ACC112 (cell line): ENCODE measurements around the gene SECTM1.

Source experiments
- H2AFZ ChIP-seq: fragments of 200-600 bp; sonication (generic); one replicate; pipeline ENCODE4 v1.6.0; 2017; ENCODE audit warnings: antibody characterized with exemption, low read length; ENCODE audit not compliant: unreplicated experiment
- H3K27ac ChIP-seq: fragments of 200-600 bp; sonication (generic); 2 replicates; pipeline ENCODE4 v1.5.1; 2014; ENCODE audit warnings: low read depth, mild to moderate bottlenecking, antibody characterized with exemption, low read length, moderate library complexity
- H3K27me3 ChIP-seq: fragments of 200-600 bp; sonication (generic); 2 replicates; pipeline ENCODE4 v1.6.1; 2014; ENCODE audit warnings: mild to moderate bottlenecking, antibody characterized with exemption, low read length, moderate library complexity, mixed read lengths; ENCODE audit not compliant: insufficient read depth
- H3K36me3 ChIP-seq: fragments of 200-600 bp; sonication (generic); 2 replicates; pipeline ENCODE4 v1.6.1; 2016; ENCODE audit warnings: mild to moderate bottlenecking, antibody characterized with exemption, low read length, moderate library complexity, mixed read lengths; ENCODE audit not compliant: insufficient read depth
- H3K4me1 ChIP-seq: fragments of 200-600 bp; sonication (generic); one replicate; pipeline ENCODE4 v1.6.1; 2016; ENCODE audit warnings: low read length, mixed read lengths; ENCODE audit not compliant: insufficient read depth, unreplicated experiment, control insufficient read depth
- H3K4me3 ChIP-seq: fragments of 200-600 bp; sonication (generic); 2 replicates; pipeline ENCODE4 v1.5.1; 2014; ENCODE audit warnings: mild to moderate bottlenecking, low read depth, low read length
- H3K79me2 ChIP-seq: fragments of 200-600 bp; sonication (generic); one replicate; pipeline ENCODE4 v1.6.0; 2016; ENCODE audit warnings: low read length; ENCODE audit not compliant: control insufficient read depth, unreplicated experiment, insufficient read depth

Gene SECTM1

GRCh38 chr17:82292251-82293154, 41.1 kb downstream of the SECTM1 start:
- H3K36me3 ChIP-seq: no peaks in the 10 kb centered on the region
- peak overlapping the region; percentile 98 for H3K27ac ChIP-seq
- no peaks in the 10 kb centered on the region for H3K27me3 ChIP-seq
- peaks cover 5% of the 10 kb centered on the region for H3K79me2 ChIP-seq
- no peak overlapping the region for H2AFZ ChIP-seq
- peak overlapping the region; percentile 87 for H3K4me3 ChIP-seq
- H3K4me1 ChIP-seq: peaks cover 50% of the 10 kb centered on the region

GRCh38 chr17:82291582-82292250, 41.9 kb downstream of the SECTM1 start:
- H3K27me3 ChIP-seq: no peaks in the 10 kb centered on the region
- H2AFZ ChIP-seq: no peak overlapping the region
- peaks cover 44% of the 10 kb centered on the region for H3K4me1 ChIP-seq
- H3K4me3 ChIP-seq: peak overlapping the region; percentile 87
- peak overlapping the region; percentile 98 for H3K27ac ChIP-seq
- H3K36me3 ChIP-seq: no peaks in the 10 kb centered on the region
- H3K79me2 ChIP-seq: peaks cover 5% of the 10 kb centered on the region

GRCh38 chr17:82287868-82288801, 45.4 kb downstream of the SECTM1 start:
- Histone ChIP-seq H3K36me3 (no peaks in the 10 kb centered on the region), H3K27ac (peak overlapping the region; percentile 74)

GRCh38 chr17:82287013-82287867, 46.3 kb downstream of the SECTM1 start:
- Histone ChIP-seq H2AFZ (no peak overlapping the region), H3K27me3 (no peaks in the 10 kb centered on the region), H3K4me3 (no peak overlapping the region), H3K36me3 (no peaks in the 10 kb centered on the region), H3K27ac (peak overlapping the region; percentile 74), H3K79me2 (no peaks in the 10 kb centered on the region), H3K4me1 (peaks cover 40% of the 10 kb centered on the region)

More at GRCh38 chr17:82287868-82288801, 45.4 kb downstream of the SECTM1 start:
- no peaks in the 10 kb centered on the region for H3K79me2 ChIP-seq
- H3K27me3 ChIP-seq: no peaks in the 10 kb centered on the region
- peaks cover 31% of the 10 kb centered on the region for H3K4me1 ChIP-seq
- no peak overlapping the region for H3K4me3 ChIP-seq
- H2AFZ ChIP-seq: no peak overlapping the region

- Histone ChIP-seq H3K27me3 (no peaks in the 10 kb centered on the region), H2AFZ (no peak overlapping the region), H3K36me3 (no peaks in the 10 kb centered on the region), H3K4me3 (no peak overlapping the region), H3K4me1 (peaks cover 55% of the 10 kb centered on the region), H3K79me2 (no peaks in the 10 kb centered on the region), H3K27ac (peak overlapping the region; percentile 19; the same call in 1 of the 2 replicates)
These were observed 48.4 kb downstream of the SECTM1 start for GRCh38 chr17:82285141-82285540.

GRCh38 chr17:82283208-82283749, 50.3 kb downstream of the SECTM1 start:
- 0 out of 2 replicates have a peak overlapping the region, but pooled peaks have one; percentile 24 for H3K4me3 ChIP-seq
- no peaks in the 10 kb centered on the region for H3K36me3 ChIP-seq
- peak overlapping the region; percentile 73 for H3K27ac ChIP-seq
- no peak overlapping the region for H2AFZ ChIP-seq
- H3K79me2 ChIP-seq: no peaks in the 10 kb centered on the region
- peaks cover 40% of the 10 kb centered on the region for H3K4me1 ChIP-seq
- no peaks in the 10 kb centered on the region for H3K27me3 ChIP-seq

- Histone ChIP-seq H3K27ac (peak overlapping the region; percentile 73), H3K36me3 (no peaks in the 10 kb centered on the region), H3K79me2 (no peaks in the 10 kb centered on the region), H3K4me1 (peaks cover 33% of the 10 kb centered on the region), H3K27me3 (no peaks in the 10 kb centered on the region), H2AFZ (no peak overlapping the region), H3K4me3 (peak overlapping the region; percentile 24; the same call in 1 of the 2 replicates)
These were observed 51.0 kb downstream of the SECTM1 start for GRCh38 chr17:82282239-82283207.

- no peak overlapping the region for H3K4me3 ChIP-seq
- no peaks in the 10 kb centered on the region for H3K36me3 ChIP-seq
- H3K27ac ChIP-seq: peak overlapping the region; percentile 73
- H3K79me2 ChIP-seq: no peaks in the 10 kb centered on the region
- no peak overlapping the region for H2AFZ ChIP-seq
- peaks cover 32% of the 10 kb centered on the region for H3K4me1 ChIP-seq
- no peaks in the 10 kb centered on the region for H3K27me3 ChIP-seq
These were observed 51.9 kb downstream of the SECTM1 start for GRCh38 chr17:82281502-82282238.
